Activated CD8-positive, alpha-beta T cell treated with anti-CD3 and anti-CD28 coated beads for 36 hours (primary cell): ENCODE data around the gene TRA2A. TPM values are rescaled to one million over a fixed set of nuclear protein-coding genes. Genes with fewer than 3 reads are reported as not detected.

Experiments
- ATAC-seq: fragments of 200-7000 bp; cut with Tn5 transposase; one replicate; pipeline ENCODE4 v1.10.0; 2021; ENCODE audit warnings: mild to moderate bottlenecking, moderate library complexity
- CTCF ChIA-PET: fragments of 350-600 bp; sonication (Branson Sonifier 250); formaldehyde crosslinking; loops from one replicate; lab custom pipeline; 2021; ENCODE audit warnings: antibody characterized with exemption; lab: Charles Lee
- POLR2A ChIA-PET: fragments of 350-600 bp; sonication (Branson Sonifier 250); formaldehyde crosslinking; loops from one replicate; lab custom pipeline; 2021; ENCODE audit warnings: antibody characterized with exemption; lab: Charles Lee
- DNase-seq: peaks from one replicate; pipeline ENCODE4 v3.0.0-alpha.2; 2020
- H3K27ac Mint-ChIP-seq: one replicate; pipeline ENCODE4 v1.8.0; 2021; ENCODE audit warnings: mild to moderate bottlenecking, mixed read lengths
- H3K27me3 Mint-ChIP-seq: one replicate; pipeline ENCODE4 v1.8.0; 2021; ENCODE audit warnings: mixed read lengths
- H3K36me3 Mint-ChIP-seq: one replicate; pipeline ENCODE4 v1.8.0; 2021; ENCODE audit warnings: low read depth, mixed read lengths
- H3K4me1 Mint-ChIP-seq: one replicate; pipeline ENCODE4 v1.8.0; 2021; ENCODE audit warnings: low read depth, mixed read lengths
- H3K4me3 Mint-ChIP-seq: one replicate; pipeline ENCODE4 v1.8.0; 2021; ENCODE audit warnings: mild to moderate bottlenecking, moderate library complexity, mixed read lengths
- H3K9me3 Mint-ChIP-seq: one replicate; pipeline ENCODE4 v1.8.0; 2021; ENCODE audit warnings: mixed read lengths
- CTCF ChIP-seq: fragments of 200-600 bp; IDR thresholded peaks from one replicate; pipeline ENCODE4 v1.8.0; 2022; ENCODE audit warnings: antibody characterized with exemption, mild to moderate bottlenecking
- intact Hi-C: fragments of 100-400 bp; cut with micrococcal nuclease; formaldehyde crosslinking; loops from one replicate; pipeline ENCODE4 v1.10.0; 2022
- total RNA-seq, 2 experiments: library from RNA; stranded (reverse); gene quantifications; one replicate each; pipeline ENCODE4 v1.2.3, GENCODE V29; 2021

The TRA2A gene
- total RNA-seq, 2 experiments from 2014 or later: 86.3 to 86.5 TPM

- H3K36me3 Mint-ChIP-seq: no peaks in the 10 kb centered on the region
- no peak overlapping the region for H3K27ac Mint-ChIP-seq
- peaks cover 33% of the 10 kb centered on the region for H3K27me3 Mint-ChIP-seq
- ChIA-PET POLR2A (no interaction called here), CTCF (interaction anchor here (1.0 to 2.0 kb wide), 5 partner anchors 24 to 242 kb away, joined by 3 to 7 read pairs (median 3); no protein-coding TSS in a partner anchor)
- no peak for ATAC-seq
- intact Hi-C loops: no loop called here
- TF ChIP-seq CTCF: no peak
- H3K4me3 Mint-ChIP-seq: no peak overlapping the region
- no peak for DNase-seq
- H3K4me1 Mint-ChIP-seq: peaks cover 3% of the 10 kb centered on the region
- H3K9me3 Mint-ChIP-seq: no peaks in the 10 kb centered on the region
Observed at GRCh38 chr7:23454881-23455526, 76.8 kb downstream of the TRA2A start.

Other genes with a start within 250 kb of the TRA2A start
- 100 to 1,000 TPM in 1 of 2 experiments, 10 to 100 TPM in 1; 99.1 to 101 TPM for gene MALSU1, start 232.6 kb downstream of the TRA2A start, total RNA-seq
- gene IGF2BP3, start 61.5 kb downstream of the TRA2A start, total RNA-seq: 1 to 10 TPM in 1 of 2 experiments, under 1 TPM in 1; 0.61 to 1.1 TPM
- 1 to 10 TPM; 5.5 to 6.5 TPM for gene CCDC126, start 65.4 kb upstream of the TRA2A start, total RNA-seq
- 1 to 10 TPM; 7.5 to 7.7 TPM for gene FAM221A, start 148.2 kb upstream of the TRA2A start, total RNA-seq
- under 1 TPM in 1 of 2 experiments, not detected in 1; 0.20 TPM for gene STK31, start 178.2 kb upstream of the TRA2A start, total RNA-seq